HCT116 (cell line): Measurements from ENCODE around the gene SPARCL1. TPM values are rescaled to one million over a fixed set of nuclear protein-coding genes. Genes with fewer than 3 reads are reported as not detected.

ENCODE experiments used
- ATAC-seq: fragments of 200-7000 bp; cut with Tn5 transposase; 2 replicates; pipeline ENCODE4 v1.9.1; 2020; ENCODE audit warnings: mild to moderate bottlenecking, moderate library complexity
- BruUV-seq: library from RNA; stranded (reverse); fragments of 400-500 nt; replicated peaks from 2 replicates; lab custom pipeline; 2021; lab: Mats Ljungman, UMichigan
- CTCF ChIA-PET: fragments of 300-600 bp; sonication (Branson Sonifier 250); formaldehyde crosslinking; loops from one replicate; lab custom pipeline; 2021; ENCODE audit warnings: antibody characterized with exemption; lab: Charles Lee
- POLR2A ChIA-PET: fragments of 300-600, 350-600 bp; sonication (Branson Sonifier 250); formaldehyde crosslinking; loops from one replicate; lab custom pipeline; 2021; ENCODE audit warnings: antibody characterized with exemption; lab: Charles Lee
- RAD21 ChIA-PET, 2 experiments: fragments of 300-600 bp; sonication (Branson Sonifier 250); formaldehyde crosslinking; loops; one replicate each; lab custom pipeline; 2023; ENCODE audit warnings: low total read pairs in 2 of 2; ENCODE audit not compliant: uncharacterized antibody in 2 of 2, unreplicated experiment in 2 of 2, low non-redundant PET in 1 of 2; lab: Charles Lee
- DNase-seq: peaks from one replicate; pipeline ENCODE4 v3.0.0-alpha.2; 2010; ENCODE audit warnings: low read depth, low spot score
- H2AFZ ChIP-seq: fragments of 200-600 bp; shearing (Covaris generic), sonication (generic); 2 replicates; pipeline ENCODE4 v1.6.1; 2017; ENCODE audit warnings: low read depth, mixed run types, mixed read lengths, antibody characterized with exemption, low read length; ENCODE audit not compliant: poor library complexity, severe bottlenecking
- H3K27ac ChIP-seq: 2 replicates; pipeline ENCODE4 v1.5.1; 2012; ENCODE audit warnings: low read depth, low read length
- H3K27me3 ChIP-seq: fragments of 200-600 bp; sonication (generic); 2 replicates; pipeline ENCODE4 v1.6.1; 2016; ENCODE audit warnings: mixed run types, low read length, mixed read lengths; ENCODE audit not compliant: insufficient read depth
- H3K36me3 ChIP-seq, 2 experiments: fragments of 200-500 bp in 1 of 2; fragments of 200-600 bp in 1 of 2; sonication (Bioruptor generic) in 1 of 2; sonication (generic) in 1 of 2; 2 replicates each; pipeline versions ENCODE4 v1.5.1 to v1.6.1; 2014 to 2016; ENCODE audit warnings: low read length in 2 of 2, inconsistent platforms in 1 of 2, mixed read lengths in 1 of 2, mixed run types in 1 of 2; ENCODE audit not compliant: insufficient read depth in 2 of 2, control insufficient read depth in 1 of 2
- H3K4me1 ChIP-seq, 2 experiments: fragments of 200-600 bp in 1 of 2; sonication (generic) in 1 of 2; 2 replicates each; pipeline versions ENCODE4 v1.5.1 to v1.6.1; 2012 to 2017; ENCODE audit warnings: low read length in 2 of 2, inconsistent platforms in 1 of 2, mild to moderate bottlenecking in 1 of 2, mixed read lengths in 1 of 2, mixed run types in 1 of 2, moderate library complexity in 1 of 2; ENCODE audit not compliant: insufficient read depth in 2 of 2, control insufficient read depth in 1 of 2
- H3K4me2 ChIP-seq: fragments of 200-600 bp; sonication (generic); 2 replicates; pipeline ENCODE4 v1.6.1; 2017; ENCODE audit warnings: mixed run types, low read length, mixed read lengths
- H3K4me3 ChIP-seq, 2 experiments: fragments of 200-600 bp in 1 of 2; sonication (generic) in 1 of 2; replicated peaks in 1 of 2; 2 replicates each; pipeline ENCODE4 v1.5.1; 2011 to 2016; ENCODE audit warnings: low read length in 2 of 2, control low read depth in 1 of 2, low read depth in 1 of 2, mild to moderate bottlenecking in 1 of 2, mixed read lengths in 1 of 2, mixed run types in 1 of 2
- H3K79me2 ChIP-seq: fragments of 200-600 bp; sonication (generic); 2 replicates; pipeline ENCODE4 v1.6.1; 2017; ENCODE audit warnings: mild to moderate bottlenecking, mixed run types, low read length, moderate library complexity, mixed read lengths; ENCODE audit not compliant: insufficient read depth
- H3K9ac ChIP-seq: fragments of 200-600 bp; sonication (generic); 2 replicates; pipeline ENCODE4 v1.6.1; 2016; ENCODE audit warnings: low read length, mixed read lengths
- H3K9me2 ChIP-seq: fragments of 200-600 bp; sonication (generic), shearing (Covaris generic); 2 replicates; pipeline ENCODE4 v1.6.1; 2017; ENCODE audit warnings: mixed run types, mild to moderate bottlenecking, moderate library complexity; ENCODE audit not compliant: insufficient read depth
- H3K9me3 ChIP-seq, 2 experiments: fragments of 200-500 bp in 1 of 2; fragments of 200-600 bp in 1 of 2; sonication (Bioruptor generic) in 1 of 2; sonication (generic) in 1 of 2; 2 replicates each; pipeline ENCODE4 v1.6.1; 2014 to 2017; ENCODE audit warnings: low read length in 2 of 2, mixed read lengths in 2 of 2, inconsistent platforms in 1 of 2, low read depth in 1 of 2, mild to moderate bottlenecking in 1 of 2, mixed run types in 1 of 2, moderate library complexity in 1 of 2; ENCODE audit not compliant: control insufficient read depth in 1 of 2, insufficient read depth in 1 of 2
- H4K20me1 ChIP-seq: fragments of 200-600 bp; sonication (generic), shearing (Covaris generic); 2 replicates; pipeline ENCODE4 v1.6.1; 2017; ENCODE audit warnings: mixed run types, mild to moderate bottlenecking, moderate library complexity; ENCODE audit not compliant: insufficient read depth
- ATF3 ChIP-seq: IDR thresholded peaks from 2 replicates; pipeline ENCODE4 v1.6.1; 2012
- CBX3 ChIP-seq: IDR thresholded peaks from 2 replicates; pipeline ENCODE4 v1.6.1; 2012; ENCODE audit warnings: low read depth
- FOSL1 ChIP-seq: IDR thresholded peaks from 2 replicates; pipeline ENCODE4 v1.6.1; 2012; ENCODE audit warnings: low read depth
- JUND ChIP-seq: IDR thresholded peaks from 2 replicates; pipeline ENCODE4 v1.6.1; 2012
- POLR2A ChIP-seq: IDR thresholded peaks from 2 replicates; pipeline ENCODE4 v1.7.0; 2011; ENCODE audit warnings: borderline replicate concordance; ENCODE audit not compliant: insufficient read depth, insufficient read length; ENCODE audit errors: extremely low read depth
- RAD21 ChIP-seq: IDR thresholded peaks from 2 replicates; pipeline ENCODE4 v1.6.1; 2012; ENCODE audit warnings: low read depth, mild to moderate bottlenecking
- SIN3A ChIP-seq: IDR thresholded peaks from 2 replicates; pipeline ENCODE4 v1.6.1; 2012; ENCODE audit warnings: low read depth
- SP1 ChIP-seq: IDR thresholded peaks from 2 replicates; pipeline ENCODE4 v1.6.1; 2012; ENCODE audit warnings: low read depth
- SRF ChIP-seq: IDR thresholded peaks from 2 replicates; pipeline ENCODE4 v1.6.1; 2012; ENCODE audit warnings: low read depth
- YY1 ChIP-seq: IDR thresholded peaks from 2 replicates; pipeline ENCODE4 v1.6.1; 2011; ENCODE audit warnings: low read length, low read depth, moderate library complexity, mild to moderate bottlenecking; ENCODE audit not compliant: insufficient replicate concordance; ENCODE audit errors: extremely low read depth
- ZFX ChIP-seq: fragments of 450-650 bp; IDR thresholded peaks from 2 replicates; pipeline ENCODE4 v1.6.1; 2017
- intact Hi-C: fragments of 100-400 bp; cut with micrococcal nuclease; formaldehyde crosslinking; loops from 2 replicates; pipeline ENCODE4 v1.10.0; 2022
- total RNA-seq: library from RNA; stranded (reverse); gene quantifications from one replicate; pipeline ENCODE4 v1.2.1, GENCODE V29; 2021; ENCODE audit not compliant: unreplicated experiment
- TF ChIP-seq, protein P1 (sequence below): IDR thresholded peaks from 2 replicates; pipeline ENCODE4 v1.6.1; 2012; ENCODE audit warnings: low read depth
- TF ChIP-seq, protein P2 (sequence below): IDR thresholded peaks from 2 replicates; pipeline ENCODE4 v1.6.1; 2012

The SPARCL1 gene
- total RNA-seq, 1 experiment from 2014 or later = 0.96 TPM

- no peak for ATAC-seq
- no peak for DNase-seq
- CTCF ChIA-PET = no interaction called here
- BruUV-seq = no TSS peak
- no peaks in the 10 kb centered on the region for H3K4me1 ChIP-seq
- H3K4me3 ChIP-seq = no peak overlapping the region
- H3K79me2 ChIP-seq = no peaks in the 10 kb centered on the region
- H3K9ac ChIP-seq = no peak overlapping the region
- H2AFZ ChIP-seq = no peak overlapping the region
- intact Hi-C loops = no loop called here
- POLR2A ChIA-PET = no interaction called here
- H3K9me2 ChIP-seq = no peaks in the 10 kb centered on the region
- TF ChIP-seq ZFX (no peak), JUND (no peak), FOSL1 (no peak), SRF (no peak), CBX3 (no peak), ATF3 (no peak), RAD21 (no peak), SP1 (no peak), YY1 (no peak), POLR2A (no peak), SIN3A (no peak)
- TF ChIP-seq, protein P1, sequence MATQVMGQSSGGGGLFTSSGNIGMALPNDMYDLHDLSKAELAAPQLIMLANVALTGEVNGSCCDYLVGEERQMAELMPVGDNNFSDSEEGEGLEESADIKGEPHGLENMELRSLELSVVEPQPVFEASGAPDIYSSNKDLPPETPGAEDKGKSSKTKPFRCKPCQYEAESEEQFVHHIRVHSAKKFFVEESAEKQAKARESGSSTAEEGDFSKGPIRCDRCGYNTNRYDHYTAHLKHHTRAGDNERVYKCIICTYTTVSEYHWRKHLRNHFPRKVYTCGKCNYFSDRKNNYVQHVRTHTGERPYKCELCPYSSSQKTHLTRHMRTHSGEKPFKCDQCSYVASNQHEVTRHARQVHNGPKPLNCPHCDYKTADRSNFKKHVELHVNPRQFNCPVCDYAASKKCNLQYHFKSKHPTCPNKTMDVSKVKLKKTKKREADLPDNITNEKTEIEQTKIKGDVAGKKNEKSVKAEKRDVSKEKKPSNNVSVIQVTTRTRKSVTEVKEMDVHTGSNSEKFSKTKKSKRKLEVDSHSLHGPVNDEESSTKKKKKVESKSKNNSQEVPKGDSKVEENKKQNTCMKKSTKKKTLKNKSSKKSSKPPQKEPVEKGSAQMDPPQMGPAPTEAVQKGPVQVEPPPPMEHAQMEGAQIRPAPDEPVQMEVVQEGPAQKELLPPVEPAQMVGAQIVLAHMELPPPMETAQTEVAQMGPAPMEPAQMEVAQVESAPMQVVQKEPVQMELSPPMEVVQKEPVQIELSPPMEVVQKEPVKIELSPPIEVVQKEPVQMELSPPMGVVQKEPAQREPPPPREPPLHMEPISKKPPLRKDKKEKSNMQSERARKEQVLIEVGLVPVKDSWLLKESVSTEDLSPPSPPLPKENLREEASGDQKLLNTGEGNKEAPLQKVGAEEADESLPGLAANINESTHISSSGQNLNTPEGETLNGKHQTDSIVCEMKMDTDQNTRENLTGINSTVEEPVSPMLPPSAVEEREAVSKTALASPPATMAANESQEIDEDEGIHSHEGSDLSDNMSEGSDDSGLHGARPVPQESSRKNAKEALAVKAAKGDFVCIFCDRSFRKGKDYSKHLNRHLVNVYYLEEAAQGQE = no peak
- TF ChIP-seq, protein P2, sequence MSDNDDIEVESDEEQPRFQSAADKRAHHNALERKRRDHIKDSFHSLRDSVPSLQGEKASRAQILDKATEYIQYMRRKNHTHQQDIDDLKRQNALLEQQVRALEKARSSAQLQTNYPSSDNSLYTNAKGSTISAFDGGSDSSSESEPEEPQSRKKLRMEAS = no peak
- no peak overlapping the region for H3K4me2 ChIP-seq
- H3K36me3 ChIP-seq = no peaks in the 10 kb centered on the region
- no peaks in the 10 kb centered on the region for H3K9me3 ChIP-seq
- no peaks in the 10 kb centered on the region for H4K20me1 ChIP-seq
- H3K27me3 ChIP-seq = no peaks in the 10 kb centered on the region
- no peak overlapping the region for H3K27ac ChIP-seq
- RAD21 ChIA-PET = no interaction called here
These were observed 38.4 kb downstream of the SPARCL1 start for GRCh38 chr4:87490664-87491369.
